Dermis microvascular lymphatic vessel endothelial cell (primary cell): ENCODE results near the gene STK32B. TPM values are rescaled to one million over a fixed set of nuclear protein-coding genes. Genes with fewer than 3 reads are reported as not detected.
"Not testable (repeated sequence)": the region's sequence is repeated elsewhere in the genome, so short reads cannot be mapped to it uniquely, and the experiment has no call there.

Experiments used
- DNase-seq, 2 donors: peaks; one replicate each; pipeline versions ENCODE4 v3.0.0 to v3.0.0-alpha.2; 2010; ENCODE audit warnings: low read depth in 2 of 2
- total RNA-seq: library from RNA; depleted of rRNA; stranded (reverse); fragments of >200 nt; gene quantifications from 2 replicates; pipeline ENCODE4 v1.2.1, GENCODE V29; 2014

Gene STK32B
- total RNA-seq, 1 donor from 2014 or later: 23.1 TPM

DNA sequence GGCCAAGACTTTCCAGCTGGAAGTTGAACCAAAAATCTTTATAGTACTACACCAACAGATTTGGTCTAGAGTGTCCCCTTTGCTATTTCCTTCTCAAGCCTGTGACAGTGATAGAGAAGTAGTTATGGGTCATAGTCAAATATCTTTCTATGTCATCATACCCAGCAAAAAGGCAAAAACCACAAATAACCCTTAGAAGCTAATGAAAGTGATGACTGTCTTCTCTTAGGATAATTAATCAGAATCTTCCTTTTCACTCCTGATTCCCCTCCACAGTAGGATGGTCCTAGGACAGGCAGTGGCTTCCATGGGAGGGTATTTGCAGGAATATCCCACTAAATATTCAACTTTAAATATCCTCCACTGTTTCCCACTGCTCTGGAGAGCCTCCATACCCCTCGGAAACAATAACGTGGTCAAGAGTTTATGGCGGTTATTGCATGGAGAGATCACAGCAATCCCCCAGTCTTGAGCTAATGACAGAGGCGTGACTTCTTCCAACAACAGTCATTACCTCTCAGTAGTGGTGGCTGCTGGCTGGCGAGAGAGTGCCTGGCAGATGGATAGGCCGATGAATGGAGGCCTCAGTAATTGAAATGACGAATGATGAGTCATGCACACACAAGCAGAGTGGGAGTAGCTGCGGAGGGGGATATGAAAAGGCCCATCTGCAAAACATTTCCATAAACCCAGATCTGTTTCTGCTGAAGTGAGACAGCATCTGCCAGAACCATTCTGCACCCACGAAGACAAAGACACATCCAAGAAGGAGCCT is 154.9 kb downstream of the STK32B start:
- DNase-seq: peak; percentile 20 to 79

DNA sequence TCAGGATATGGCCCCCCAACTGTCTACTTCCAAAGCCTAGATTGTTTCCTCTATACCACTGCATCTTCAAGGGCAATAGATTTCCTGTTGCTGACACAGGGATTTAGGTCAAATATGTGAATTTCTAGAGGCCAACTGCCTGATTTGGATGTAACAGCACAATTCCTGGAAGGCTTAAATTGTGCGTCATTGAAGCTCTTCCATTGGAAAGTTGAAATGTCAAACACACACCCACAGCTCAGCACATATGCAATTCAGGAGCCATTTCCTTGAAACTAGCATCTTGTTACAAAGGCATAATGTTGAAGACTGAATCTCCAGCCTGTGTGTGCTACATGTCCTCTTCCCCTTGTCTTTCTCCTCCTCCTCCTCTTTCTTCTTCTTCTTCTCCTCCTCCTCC is 158.6 kb downstream of the STK32B start:
- peak in 1 of 2 donors; percentile 33 for DNase-seq

DNA sequence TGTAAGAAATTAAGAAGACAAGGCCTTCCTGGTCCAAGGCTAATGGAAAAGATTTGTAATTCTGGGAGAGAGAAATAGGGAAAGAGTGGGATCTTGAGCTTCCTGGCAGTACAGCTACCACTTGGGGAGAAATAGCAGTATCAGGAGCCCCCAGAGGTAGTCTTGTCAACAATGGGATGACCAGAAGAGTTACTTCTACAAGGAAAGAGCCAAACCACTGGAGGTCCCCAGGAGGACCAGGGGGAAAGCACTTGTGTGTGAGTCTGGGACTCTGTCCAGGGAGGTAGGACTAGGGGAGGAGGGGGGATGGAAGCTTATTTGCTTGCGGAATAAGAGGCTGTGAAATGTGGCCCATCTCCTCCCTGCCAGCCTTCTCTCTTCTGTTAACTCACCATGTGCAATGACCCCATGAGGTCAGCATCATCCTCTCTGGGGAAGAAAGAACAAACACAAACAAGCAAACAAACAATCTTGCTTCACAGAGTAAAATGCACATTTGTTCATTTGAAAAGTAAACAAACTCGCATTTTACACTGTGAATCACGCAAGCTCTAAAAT is 160.1 kb downstream of the STK32B start:
- no peak for DNase-seq

DNA sequence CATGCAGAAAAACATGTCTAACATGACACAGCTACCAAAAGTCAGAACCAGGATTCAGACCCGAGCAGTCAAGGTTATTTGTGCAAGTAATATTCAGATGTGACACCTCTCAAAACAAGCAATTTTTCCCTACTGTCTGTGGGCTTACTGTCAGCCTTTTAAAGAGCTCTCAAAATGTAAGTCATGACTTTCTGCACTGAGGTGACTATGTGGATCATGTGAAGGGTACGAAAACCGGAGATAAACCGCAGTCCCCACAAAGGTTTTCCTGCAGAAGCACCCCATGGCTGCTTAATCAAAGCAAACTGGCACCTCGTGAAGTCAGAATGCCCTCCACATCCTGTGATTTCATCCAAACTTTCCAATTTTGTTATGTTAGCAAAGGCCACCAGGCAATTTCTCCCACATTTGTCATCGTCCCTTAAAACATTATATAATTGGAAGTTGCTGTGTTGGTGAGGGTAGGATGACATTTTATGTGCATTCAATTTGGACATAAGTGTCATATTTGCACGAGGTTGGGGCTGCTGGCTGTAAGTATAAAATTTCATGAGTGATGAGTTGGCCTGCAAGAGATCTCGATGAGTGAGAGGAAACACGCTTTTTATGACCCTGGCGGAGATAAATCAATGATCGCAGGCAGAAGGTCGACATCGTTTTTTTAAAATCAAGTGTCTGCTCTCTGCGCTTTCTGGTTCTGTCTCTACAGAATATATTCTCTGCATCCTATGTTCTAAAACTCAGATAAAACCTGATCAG is 161.2 kb downstream of the STK32B start:
- DNase-seq: peak; percentile 12 to 40

DNA sequence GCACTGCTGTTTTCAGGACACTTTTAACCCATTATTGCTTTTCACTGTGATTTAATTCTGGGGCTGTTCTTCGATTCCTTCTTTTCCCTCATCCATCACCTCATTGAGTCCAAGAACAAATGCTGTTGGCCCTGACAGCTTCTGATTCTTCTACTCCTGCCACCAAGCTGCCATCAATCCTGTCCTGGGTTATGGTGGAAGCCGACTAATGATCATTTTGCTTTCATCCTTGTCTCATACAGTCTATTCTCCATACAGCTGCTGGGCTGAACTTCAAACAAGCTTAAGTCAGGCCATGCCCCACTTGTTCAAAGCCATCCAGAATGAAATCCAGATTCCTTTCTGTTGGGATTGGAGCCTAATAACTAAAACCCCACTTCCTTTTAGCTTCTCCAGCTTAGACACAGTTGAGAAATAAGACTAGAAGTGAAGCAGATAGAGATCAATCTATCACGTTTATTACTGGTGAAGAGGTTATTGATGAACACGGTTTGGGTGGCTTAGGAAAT is 161.9 kb downstream of the STK32B start:
- no peak for DNase-seq

DNA sequence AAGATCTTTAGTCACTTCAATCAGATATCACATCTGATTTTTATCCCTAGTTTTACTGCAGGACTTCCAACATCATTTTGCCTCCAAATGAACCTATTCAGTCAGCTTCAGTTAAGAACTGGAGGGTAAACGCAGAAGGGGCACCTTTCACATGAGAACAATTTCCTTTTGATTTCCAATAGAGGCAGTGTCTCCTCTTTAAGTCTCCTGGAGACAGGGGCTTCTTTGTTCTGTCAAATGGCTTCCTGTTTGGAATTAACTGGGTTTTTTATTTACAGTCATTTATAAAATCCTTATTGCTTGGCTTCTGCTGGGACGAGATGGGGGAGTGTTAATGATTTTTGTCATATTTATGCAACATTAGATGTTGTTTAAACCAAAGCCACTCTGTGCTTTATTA is 164.0 kb downstream of the STK32B start:
- no peak for DNase-seq

DNA sequence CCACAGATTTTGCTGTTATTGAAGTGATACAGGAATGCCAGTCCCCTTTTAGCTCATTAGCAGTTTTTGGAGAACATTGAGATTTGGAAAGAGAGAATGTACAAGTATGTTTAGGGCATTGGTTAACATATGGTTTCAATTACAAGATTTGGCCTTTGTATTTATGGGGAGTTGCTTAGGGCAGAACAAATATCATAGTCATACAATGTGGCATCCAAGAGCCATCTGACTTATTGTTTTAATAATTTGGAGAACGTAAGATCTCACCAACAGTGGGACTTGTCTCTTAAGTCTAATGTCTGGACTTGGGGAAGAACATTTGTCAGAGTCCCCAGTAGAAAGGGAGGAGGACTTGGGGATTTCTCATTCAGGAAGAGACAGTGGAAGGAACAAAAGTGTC is 166.1 kb downstream of the STK32B start:
- no peak for DNase-seq

DNA sequence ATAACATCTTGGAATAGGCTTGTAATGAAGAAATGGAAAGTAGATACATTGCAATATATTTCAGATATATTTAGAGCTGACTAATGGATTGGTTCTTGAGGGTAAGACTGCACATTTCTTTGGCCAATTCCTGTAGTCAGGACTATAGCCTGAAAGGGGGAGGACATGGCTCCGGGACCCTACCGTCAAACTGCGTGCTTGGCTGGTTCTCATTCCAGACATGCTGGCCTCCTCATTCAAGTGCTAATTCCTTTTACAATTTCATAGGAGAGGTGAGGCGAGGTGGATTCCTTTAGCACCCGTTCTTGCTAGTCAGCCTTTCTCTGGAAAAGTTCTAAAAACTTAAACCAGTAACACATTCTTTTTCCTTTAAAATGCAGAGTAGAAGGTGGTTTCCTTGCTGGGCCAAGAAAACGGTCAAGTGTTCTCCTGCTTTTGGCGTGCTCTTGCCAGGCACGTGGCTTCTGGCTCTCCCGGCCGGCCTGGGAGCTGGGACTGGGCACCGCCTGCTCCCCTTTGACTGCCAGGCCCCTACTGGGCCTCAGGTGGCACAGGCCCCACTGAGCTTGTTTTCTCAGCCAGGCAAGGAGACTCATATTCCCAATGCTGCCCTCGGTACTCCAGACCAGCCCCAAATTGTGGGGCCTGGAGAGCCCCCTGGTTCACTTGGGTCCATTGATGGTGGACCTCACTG is 167.2 kb downstream of the STK32B start:
- no peak for DNase-seq

DNA sequence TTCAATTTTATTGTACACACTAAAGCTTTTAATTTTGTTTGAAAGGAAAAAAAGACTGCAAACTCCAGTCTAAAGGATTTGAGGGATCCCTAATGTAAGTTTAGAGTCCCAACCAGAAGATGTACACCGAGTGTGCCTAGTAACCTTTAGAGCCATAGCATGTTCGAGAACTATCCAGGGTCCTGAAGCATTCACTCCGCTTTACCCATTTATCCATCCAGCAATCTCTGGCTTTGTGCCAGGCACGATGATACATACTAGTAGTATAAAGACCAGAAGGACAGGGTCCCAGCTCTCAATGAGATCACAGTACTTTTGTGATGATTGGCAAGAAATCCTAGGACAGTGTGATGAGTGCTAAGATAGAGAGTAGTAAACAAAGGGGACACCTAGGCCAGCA is 168.7 kb downstream of the STK32B start:
- DNase-seq: peak; percentile 21 to 68

DNA sequence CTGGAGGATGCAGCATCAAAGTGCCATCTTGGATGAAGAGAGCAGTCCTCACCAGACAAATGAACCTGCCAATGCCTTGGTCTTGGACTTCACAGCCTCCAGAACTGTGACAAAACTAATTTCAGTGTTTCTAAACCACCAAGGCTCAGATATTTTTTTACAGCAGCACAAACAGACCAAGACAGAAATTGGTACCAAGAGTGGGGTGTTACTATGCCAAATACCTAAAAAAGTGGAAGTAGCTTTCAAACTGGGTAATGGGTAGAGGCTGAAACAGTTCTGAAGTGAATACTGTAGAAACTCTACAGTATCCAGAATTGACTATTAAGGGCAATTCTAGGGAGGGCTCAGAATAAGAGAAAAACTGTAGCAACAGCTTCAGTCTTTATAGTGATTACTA is 170.8 kb downstream of the STK32B start:
- no peak for DNase-seq

DNA sequence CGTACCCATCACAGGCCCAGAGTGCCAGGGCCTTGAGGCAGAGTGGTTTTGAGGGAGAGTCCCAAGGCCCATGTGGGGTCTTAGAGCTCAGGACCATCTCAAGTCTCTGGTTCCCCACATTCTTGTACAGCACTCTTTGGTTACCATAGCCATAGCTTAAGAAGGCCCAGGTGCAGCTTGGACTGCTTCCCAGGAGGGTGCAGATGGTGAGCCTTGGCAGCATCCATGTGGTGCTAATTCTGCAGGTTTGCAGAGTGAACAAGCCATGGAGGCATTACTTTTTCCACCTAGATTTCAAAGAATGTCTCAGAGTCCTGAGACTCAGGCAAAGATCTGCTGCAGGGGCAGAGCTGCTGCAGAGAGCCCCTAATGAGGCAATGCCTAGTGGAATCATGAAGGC is 171.7 kb downstream of the STK32B start:
- DNase-seq: no peak

DNA sequence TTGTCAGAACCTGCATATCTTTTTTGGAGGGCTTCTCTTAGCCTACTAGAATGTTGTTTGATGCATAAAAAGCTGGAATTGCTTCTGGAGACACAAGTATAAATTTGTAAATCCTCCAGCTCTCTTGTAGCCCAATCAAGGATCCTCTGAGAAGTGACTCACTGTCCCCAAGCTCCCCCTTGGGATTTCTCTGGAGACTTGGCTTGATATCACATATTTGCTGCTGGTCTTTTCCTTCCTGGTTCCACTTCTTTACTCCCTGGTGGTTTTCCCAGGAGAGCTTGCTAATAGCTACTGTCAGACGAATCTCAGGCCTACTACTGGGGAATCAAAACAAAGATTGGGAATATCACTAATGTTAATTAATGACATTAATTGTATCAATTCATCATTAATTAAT is 173.1 kb downstream of the STK32B start:
- peak in 1 of 2 donors; percentile 48 for DNase-seq

DNA sequence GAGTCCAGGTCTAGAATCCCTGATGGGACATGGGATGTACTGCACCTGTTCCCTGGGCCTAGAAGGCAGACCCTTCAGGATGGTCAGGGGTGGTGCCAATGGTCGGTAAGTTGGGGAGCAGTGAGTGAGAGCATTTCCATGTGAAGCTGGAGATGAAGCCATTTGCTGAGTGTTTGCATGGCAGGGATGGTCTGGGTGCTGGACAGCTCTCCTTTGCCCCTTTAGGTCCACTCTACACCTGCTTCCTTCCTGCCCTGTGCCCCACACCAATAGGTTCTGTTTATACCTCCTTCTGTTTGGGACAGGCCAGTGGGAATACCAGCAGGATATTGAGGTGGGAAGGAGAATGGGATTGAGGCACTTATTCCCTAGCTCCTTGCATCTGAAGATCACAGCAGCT is 181.3 kb downstream of the STK32B start:
- no peak for DNase-seq

DNA sequence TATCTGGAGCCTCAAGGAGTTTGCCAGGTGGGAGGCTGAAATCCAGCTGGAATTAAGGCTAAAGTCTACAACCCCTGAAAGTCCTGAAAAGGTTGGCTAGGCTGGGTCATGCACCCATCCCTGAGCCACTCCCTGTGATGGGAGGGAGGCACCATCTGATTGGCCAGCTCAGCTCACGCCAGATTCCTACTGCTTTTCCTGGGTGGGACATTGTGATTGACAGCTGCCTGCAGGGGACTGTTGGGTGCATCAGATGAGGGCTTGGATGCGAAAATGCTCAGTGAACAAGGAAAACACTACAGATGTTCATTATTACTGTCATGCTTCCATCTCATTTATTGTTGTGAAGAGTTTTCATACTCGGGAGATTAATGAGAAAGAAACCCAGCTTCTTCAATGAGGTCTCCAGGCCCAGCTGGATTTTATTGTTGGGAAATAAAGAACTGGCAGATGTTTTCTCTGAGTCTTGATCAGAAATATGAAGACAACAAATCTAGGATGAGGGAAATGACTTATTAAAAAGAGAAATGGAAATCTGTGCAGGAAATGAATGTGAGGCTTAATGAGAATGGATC is 185.9 kb downstream of the STK32B start:
- DNase-seq: no peak

DNA sequence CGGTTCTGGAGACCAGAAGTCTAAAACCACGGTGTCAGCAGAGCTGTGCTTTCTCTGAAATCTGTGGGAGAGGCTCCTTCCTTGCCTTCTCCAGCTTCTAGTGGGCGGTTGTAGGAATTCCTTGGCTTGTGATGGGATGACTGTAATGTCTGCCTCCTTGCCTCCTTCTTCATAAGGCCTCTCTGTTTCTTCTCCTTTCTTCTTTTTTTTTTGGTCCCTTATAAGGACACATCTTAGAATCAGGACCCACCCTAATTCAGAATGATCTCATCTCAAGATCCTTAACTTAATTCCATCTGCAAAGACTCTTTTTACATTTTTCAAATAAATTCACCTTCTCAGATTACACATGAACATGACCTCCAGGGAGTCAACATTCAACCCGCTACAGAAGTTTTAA is 186.9 kb downstream of the STK32B start:
- no peak for DNase-seq

DNA sequence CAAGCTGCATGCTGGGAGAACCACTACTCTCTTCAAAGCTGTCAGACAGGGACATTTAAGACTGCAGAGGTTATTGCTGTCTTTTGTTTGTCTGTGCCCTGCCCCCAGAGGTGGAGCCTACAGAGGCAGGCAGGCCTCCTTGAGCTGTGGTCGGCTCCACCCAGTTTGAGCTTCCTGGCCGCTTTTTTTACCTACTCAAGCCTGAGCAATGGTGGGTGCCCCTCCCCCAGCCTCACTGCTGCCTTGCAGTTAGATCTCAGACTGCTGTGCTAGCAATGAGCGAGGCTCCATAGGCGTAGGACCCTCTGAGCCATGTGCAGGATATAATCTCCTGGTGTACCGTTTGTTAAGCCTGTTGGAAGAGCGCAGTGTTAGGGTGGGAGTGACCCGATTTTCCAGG is 195.8 kb downstream of the STK32B start:
- DNase-seq: not testable (repeated sequence)

DNA sequence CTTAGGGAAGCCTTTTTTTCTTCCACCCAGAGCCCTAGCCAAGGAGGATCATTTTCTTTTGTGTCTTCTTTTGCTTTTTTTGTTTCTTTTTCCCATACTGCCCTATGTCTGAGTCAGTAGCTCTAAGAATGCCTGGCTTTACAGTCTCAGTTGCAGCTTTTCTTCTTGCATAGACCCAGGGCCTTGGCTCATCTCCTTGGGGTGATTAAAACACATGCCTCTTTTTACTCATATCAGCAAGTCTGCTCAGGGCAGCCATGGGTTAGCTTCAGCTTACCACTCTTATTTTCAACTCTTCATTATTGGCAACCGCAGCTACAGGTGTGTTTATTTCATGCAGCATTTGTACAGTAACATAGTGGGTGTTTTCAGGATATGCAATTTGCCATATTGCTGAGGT is 196.5 kb downstream of the STK32B start:
- DNase-seq: no peak

DNA sequence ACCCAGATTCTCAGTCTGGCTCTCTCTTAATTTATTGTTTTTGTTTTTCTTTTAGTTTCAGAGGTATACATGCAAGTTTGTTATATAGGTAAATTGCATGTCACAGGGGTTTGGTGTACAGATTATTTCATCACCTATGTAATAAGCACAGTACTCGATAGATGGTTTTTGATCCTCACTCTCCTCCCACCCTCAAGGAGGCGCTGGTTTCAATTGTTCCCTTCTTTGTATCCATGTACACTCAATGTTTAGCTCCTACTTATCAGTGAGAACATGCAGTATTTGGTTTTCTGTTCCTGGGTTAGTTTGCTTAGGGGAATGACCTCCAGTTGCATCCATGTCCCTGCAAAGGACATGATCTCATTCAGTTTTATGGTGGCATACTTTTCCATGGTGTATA is 198.4 kb downstream of the STK32B start:
- DNase-seq: no peak

DNA sequence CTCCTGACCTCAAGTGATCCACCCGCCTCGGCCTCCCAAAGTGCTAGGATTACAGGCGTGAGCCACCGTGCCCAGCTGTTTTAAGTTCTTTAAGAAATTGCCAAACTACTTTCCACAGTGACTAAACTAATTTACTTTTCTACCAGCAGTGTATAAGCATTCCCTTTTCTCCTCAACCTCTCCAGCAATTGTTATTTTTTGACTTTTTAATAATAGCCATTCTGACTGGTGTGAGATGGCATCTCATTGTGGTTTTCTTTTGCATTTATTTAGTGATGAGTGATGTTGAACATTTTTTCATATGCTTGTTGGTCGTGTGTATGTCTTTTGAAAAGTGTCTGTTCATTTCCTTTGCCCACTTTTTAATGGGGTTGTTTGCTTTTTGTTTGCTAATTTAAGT is 199.3 kb downstream of the STK32B start:
- DNase-seq: not testable (repeated sequence)

DNA sequence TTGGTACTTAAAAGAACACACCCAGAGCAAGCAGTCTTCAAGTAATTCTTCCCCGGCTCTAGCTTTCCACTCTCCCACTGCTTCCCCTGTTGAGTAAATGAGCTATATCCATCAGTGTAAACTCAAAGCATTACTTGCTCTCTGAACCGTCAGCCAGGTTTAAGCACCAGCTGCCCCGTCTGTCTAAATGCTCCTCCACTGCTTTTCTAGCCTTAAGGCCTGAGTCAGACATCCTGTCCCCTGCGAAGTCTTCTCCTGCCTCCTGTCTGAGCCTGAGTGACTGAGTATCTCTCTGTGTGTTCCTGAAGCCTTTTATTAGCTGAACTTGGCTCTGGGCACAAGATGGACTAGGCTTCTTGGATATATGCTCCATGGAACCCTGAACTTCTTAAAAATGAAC is 205.1 kb downstream of the STK32B start:
- DNase-seq: no peak

DNA sequence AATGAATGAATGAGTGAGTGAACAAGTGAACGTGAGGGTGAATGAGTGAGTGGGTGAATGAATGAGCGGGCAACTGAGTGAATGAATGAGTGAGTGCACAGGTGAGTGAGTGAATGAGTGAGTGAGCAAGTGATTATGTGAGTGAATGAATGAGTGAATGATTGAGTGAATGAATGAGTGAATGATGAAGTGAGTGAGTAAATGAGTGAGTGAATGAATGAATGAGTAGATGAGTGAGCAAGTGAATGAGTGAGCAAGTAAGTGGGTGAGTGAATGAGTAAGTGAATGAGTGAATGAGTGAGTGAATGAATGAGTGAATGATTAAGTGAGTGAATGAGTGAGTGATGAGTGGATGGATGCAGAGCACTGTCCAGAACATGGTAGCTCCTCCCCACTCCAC is 205.8 kb downstream of the STK32B start:
- no peak for DNase-seq

DNA sequence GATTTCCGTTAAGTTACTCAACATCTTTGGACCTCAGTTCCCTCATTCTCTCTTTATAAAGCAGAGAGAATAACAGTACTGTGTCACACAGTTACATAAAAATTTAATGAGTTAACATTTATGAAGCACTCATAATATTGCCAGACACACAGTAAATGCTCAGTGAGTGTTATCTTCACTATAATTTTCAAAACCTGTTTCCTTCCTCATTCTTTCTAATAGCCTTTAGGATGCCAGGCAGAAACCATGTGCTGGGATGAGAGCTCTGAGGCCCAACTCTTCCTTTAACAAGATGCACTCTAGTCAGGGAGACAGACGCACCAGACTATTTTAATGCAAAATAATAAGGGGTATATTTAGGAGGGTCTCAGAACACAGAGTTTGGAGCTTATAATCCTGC is 208.2 kb downstream of the STK32B start:
- no peak for DNase-seq
